ENCODE measurements around the gene WIPF3.

The WIPF3 gene

GRCh38 chr7:29808075-29808801, 1.9 kb downstream of the WIPF3 start:
- no peak for DNase-seq (ENCODE audit: low read depth in 2 of 2)

GRCh38 chr7:29809533-29810155, 3.3 kb downstream of the WIPF3 start:
- no peak for DNase-seq (ENCODE audit: low read depth in 2 of 2)

- DNase-seq (ENCODE audit: low read depth in 2 of 2), result no peak
Observed at GRCh38 chr7:29810297-29810696, 4.0 kb downstream of the WIPF3 start.

GRCh38 chr7:29810813-29811482, 4.6 kb downstream of the WIPF3 start:
- no peak for DNase-seq (ENCODE audit: low read depth in 2 of 2)

GRCh38 chr7:29811586-29811985, 5.3 kb downstream of the WIPF3 start:
- DNase-seq (ENCODE audit: low read depth in 2 of 2), result no peak

- DNase-seq (ENCODE audit: low read depth in 2 of 2), result no peak
Observed at GRCh38 chr7:29812185-29812876, 6.0 kb downstream of the WIPF3 start.

- DNase-seq (ENCODE audit: low read depth in 2 of 2), result no peak
Observed at GRCh38 chr7:29815181-29816105, 9.1 kb downstream of the WIPF3 start.

- no peak for DNase-seq (ENCODE audit: low read depth in 2 of 2)
Observed at GRCh38 chr7:29818308-29818707, 12.0 kb downstream of the WIPF3 start.

- DNase-seq (ENCODE audit: low read depth in 2 of 2), result no peak
Observed at GRCh38 chr7:29825775-29826529, 19.6 kb downstream of the WIPF3 start.

- no peak for DNase-seq (ENCODE audit: low read depth in 2 of 2)
Observed at GRCh38 chr7:29826530-29826822, 20.2 kb downstream of the WIPF3 start.

GRCh38 chr7:29826904-29827303, 20.6 kb downstream of the WIPF3 start:
- no peak for DNase-seq (ENCODE audit: low read depth in 2 of 2)

GRCh38 chr7:29831705-29832104, 25.4 kb downstream of the WIPF3 start:
- no peak for DNase-seq (ENCODE audit: low read depth in 2 of 2)

- no peak for DNase-seq (ENCODE audit: low read depth in 2 of 2)
Observed at GRCh38 chr7:29833929-29834328, 27.6 kb downstream of the WIPF3 start.

- DNase-seq (ENCODE audit: low read depth in 2 of 2), result no peak
Observed at GRCh38 chr7:29835718-29836117, 29.4 kb downstream of the WIPF3 start.

GRCh38 chr7:29839302-29839701, 33.0 kb downstream of the WIPF3 start:
- no peak for DNase-seq (ENCODE audit: low read depth in 2 of 2)

GRCh38 chr7:29839921-29840320, 33.6 kb downstream of the WIPF3 start:
- DNase-seq (ENCODE audit: low read depth in 2 of 2), result no peak

- no peak for DNase-seq (ENCODE audit: low read depth in 2 of 2)
Observed at GRCh38 chr7:29840701-29841100, 34.4 kb downstream of the WIPF3 start.

- no peak for DNase-seq (ENCODE audit: low read depth in 2 of 2)
Observed at GRCh38 chr7:29841926-29842701, 35.8 kb downstream of the WIPF3 start.

GRCh38 chr7:29843093-29843492, 36.8 kb downstream of the WIPF3 start:
- DNase-seq (ENCODE audit: low read depth in 2 of 2), result no peak

- DNase-seq (ENCODE audit: low read depth in 2 of 2), result no peak
Observed at GRCh38 chr7:29843726-29844125, 37.4 kb downstream of the WIPF3 start.

Data from stimulated activated CD8-positive, alpha-beta memory T cell treated with anti-CD3 and anti-CD28 coated beads, Interleukin-15, amount 100 ng/mL, for 48 hours (primary cell).